GM21447 (cell line): Measurements from ENCODE around the gene ERVK3-1.
"Not testable (repeated sequence)": the region's sequence is repeated elsewhere in the genome, so short reads cannot be mapped to it uniquely, and the experiment has no call there.

Experiments used
- ATAC-seq: cut with Tn5 transposase; IDR thresholded peaks from one replicate; pipeline ENCODE4 v1.9.1; 2021; ENCODE audit not compliant: unreplicated experiment

ERVK3-1 gene

GRCh38 chr19:58304255-58304654 is 922 bp upstream of the ERVK3-1 start:
- ATAC-seq, result no peak

- no peak for ATAC-seq
These were observed 471 bp upstream of the ERVK3-1 start for GRCh38 chr19:58304748-58305064.

- ATAC-seq, result no peak
These were observed 751 bp downstream of the ERVK3-1 start for GRCh38 chr19:58305932-58306323.

- no peak for ATAC-seq
These were observed 2.6 kb downstream of the ERVK3-1 start for GRCh38 chr19:58307736-58308135.

GRCh38 chr19:58310685-58311084 is 5.5 kb downstream of the ERVK3-1 start:
- not testable (repeated sequence) for ATAC-seq

GRCh38 chr19:58311345-58311865 is 6.2 kb downstream of the ERVK3-1 start:
- ATAC-seq, result no peak

GRCh38 chr19:58315580-58315979 is 10.4 kb downstream of the ERVK3-1 start:
- ATAC-seq, result no peak

- ATAC-seq, result no peak
These were observed 12.4 kb downstream of the ERVK3-1 start for GRCh38 chr19:58317476-58318072.

- no peak for ATAC-seq
These were observed 13.1 kb downstream of the ERVK3-1 start for GRCh38 chr19:58318297-58318696.

- ATAC-seq, result no peak
These were observed 14.1 kb downstream of the ERVK3-1 start for GRCh38 chr19:58319241-58319640.

GRCh38 chr19:58325311-58326022 is 20.3 kb downstream of the ERVK3-1 start:
- no peak for ATAC-seq

GRCh38 chr19:58326501-58326913 is 21.3 kb downstream of the ERVK3-1 start:
- peak; percentile 9 for ATAC-seq

- peak; percentile 83 for ATAC-seq
These were observed 21.9 kb downstream of the ERVK3-1 start, which contains the start of gene ZSCAN22 for GRCh38 chr19:58326914-58327726. Gene ZSCAN22 (plus strand): TSS chr19:58326994. CDS start chr19:58334803, 7,809 bp downstream.

GRCh38 chr19:58328999-58329398 is 23.8 kb downstream of the ERVK3-1 start:
- ATAC-seq, result no peak

GRCh38 chr19:58330458-58330857 is 25.3 kb downstream of the ERVK3-1 start:
- no peak for ATAC-seq

GRCh38 chr19:58332697-58333096 is 27.5 kb downstream of the ERVK3-1 start:
- ATAC-seq, result no peak

- no peak for ATAC-seq
These were observed 29.6 kb downstream of the ERVK3-1 start for GRCh38 chr19:58334691-58335249.

- ATAC-seq, result no peak
These were observed 30.5 kb downstream of the ERVK3-1 start for GRCh38 chr19:58335630-58336029.

GRCh38 chr19:58336216-58336615 is 31.0 kb downstream of the ERVK3-1 start:
- no peak for ATAC-seq

GRCh38 chr19:58336820-58337219 is 31.6 kb downstream of the ERVK3-1 start:
- no peak for ATAC-seq

- no peak for ATAC-seq
These were observed 33.2 kb downstream of the ERVK3-1 start for GRCh38 chr19:58338336-58338735.
